Measurements from ENCODE around the gene TMEM116. TPM values are rescaled to one million over a fixed set of nuclear protein-coding genes. Genes with fewer than 3 reads are reported as not detected.

The TMEM116 gene
- total RNA-seq, 1 donor: 10.5 TPM

- peaks cover 17% of the 10 kb centered on the region for H3K79me2 ChIP-seq (ENCODE audit: insufficient read depth, low read length)
- H3K27me3 ChIP-seq (ENCODE audit: insufficient read depth, low read length): no peaks in the 10 kb centered on the region
- H3K9me3 ChIP-seq (ENCODE audit: low read depth, low read length): no peaks in the 10 kb centered on the region
- H2AFZ ChIP-seq (ENCODE audit: low read length): no peak overlapping the region
- H3K36me3 ChIP-seq (ENCODE audit: insufficient read depth, low read length): no peaks in the 10 kb centered on the region
- no peak overlapping the region for H3K4me2 ChIP-seq (ENCODE audit: insufficient read depth, low read length)
- peaks cover 18% of the 10 kb centered on the region for H3K4me1 ChIP-seq (ENCODE audit: insufficient read depth, low read length)
- no peak overlapping the region for H3K27ac ChIP-seq (ENCODE audit: low read depth, low read length)
- DNase-seq (ENCODE audit: insufficient read length, low spot score, missing footprints): no peak
- no peak overlapping the region for H3K4me3 ChIP-seq (ENCODE audit: insufficient read depth, low read length)
- TF ChIP-seq, protein P1, sequence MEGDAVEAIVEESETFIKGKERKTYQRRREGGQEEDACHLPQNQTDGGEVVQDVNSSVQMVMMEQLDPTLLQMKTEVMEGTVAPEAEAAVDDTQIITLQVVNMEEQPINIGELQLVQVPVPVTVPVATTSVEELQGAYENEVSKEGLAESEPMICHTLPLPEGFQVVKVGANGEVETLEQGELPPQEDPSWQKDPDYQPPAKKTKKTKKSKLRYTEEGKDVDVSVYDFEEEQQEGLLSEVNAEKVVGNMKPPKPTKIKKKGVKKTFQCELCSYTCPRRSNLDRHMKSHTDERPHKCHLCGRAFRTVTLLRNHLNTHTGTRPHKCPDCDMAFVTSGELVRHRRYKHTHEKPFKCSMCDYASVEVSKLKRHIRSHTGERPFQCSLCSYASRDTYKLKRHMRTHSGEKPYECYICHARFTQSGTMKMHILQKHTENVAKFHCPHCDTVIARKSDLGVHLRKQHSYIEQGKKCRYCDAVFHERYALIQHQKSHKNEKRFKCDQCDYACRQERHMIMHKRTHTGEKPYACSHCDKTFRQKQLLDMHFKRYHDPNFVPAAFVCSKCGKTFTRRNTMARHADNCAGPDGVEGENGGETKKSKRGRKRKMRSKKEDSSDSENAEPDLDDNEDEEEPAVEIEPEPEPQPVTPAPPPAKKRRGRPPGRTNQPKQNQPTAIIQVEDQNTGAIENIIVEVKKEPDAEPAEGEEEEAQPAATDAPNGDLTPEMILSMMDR (IDR thresholded peaks at IDR 0.05; ENCODE audit: extremely low read depth, low read depth, low read length): no peak
- H4K20me1 ChIP-seq (ENCODE audit: insufficient read depth, low read length): no peaks in the 10 kb centered on the region
Measured at GRCh38 chr12:112007945-112008344, 5.0 kb downstream of the TMEM116 start.

- Histone ChIP-seq H2AFZ (ENCODE audit: low read length) (peak overlapping the region; percentile 58), H3K27ac (ENCODE audit: low read depth, low read length) (no peak overlapping the region), H3K27me3 (ENCODE audit: insufficient read depth, low read length) (no peaks in the 10 kb centered on the region), H3K4me3 (ENCODE audit: insufficient read depth, low read length) (no peak overlapping the region), H3K36me3 (ENCODE audit: insufficient read depth, low read length) (no peaks in the 10 kb centered on the region), H3K4me1 (ENCODE audit: insufficient read depth, low read length) (peaks cover 14% of the 10 kb centered on the region), H3K79me2 (ENCODE audit: insufficient read depth, low read length) (no peaks in the 10 kb centered on the region), H3K4me2 (ENCODE audit: insufficient read depth, low read length) (peak overlapping the region; percentile 12), H3K9me3 (ENCODE audit: low read depth, low read length) (no peaks in the 10 kb centered on the region), H4K20me1 (ENCODE audit: insufficient read depth, low read length) (no peaks in the 10 kb centered on the region)
- no peak for DNase-seq (ENCODE audit: insufficient read length, low spot score, missing footprints)
- TF ChIP-seq, protein P1 (IDR thresholded peaks at IDR 0.05; ENCODE audit: extremely low read depth, low read depth, low read length): no peak
Measured at GRCh38 chr12:112005419-112006395, 7.3 kb downstream of the TMEM116 start.

DNA sequence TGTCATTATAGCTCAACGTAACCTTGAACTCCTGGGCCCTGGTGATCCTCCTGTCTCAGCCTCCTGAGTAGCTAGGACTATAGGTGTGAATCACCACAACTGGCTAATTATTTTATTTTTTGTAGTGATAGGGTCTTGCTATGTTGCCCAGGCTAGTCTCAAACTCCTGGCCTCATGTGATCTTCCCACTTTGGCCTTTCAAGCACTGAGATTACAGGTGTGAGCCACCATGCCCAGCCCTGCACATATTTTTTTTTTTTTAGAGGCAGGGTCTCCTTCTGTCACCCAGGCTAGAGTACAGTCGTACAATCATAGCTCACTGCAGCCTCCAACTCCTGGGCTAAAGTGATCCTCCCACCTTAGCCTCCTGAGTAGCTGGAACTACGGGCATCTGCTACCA, 8.9 kb downstream of the TMEM116 start:
- no peaks in the 10 kb centered on the region for H3K79me2 ChIP-seq (ENCODE audit: insufficient read depth, low read length)
- TF ChIP-seq, protein P1 (IDR thresholded peaks at IDR 0.05; ENCODE audit: extremely low read depth, low read depth, low read length): no peak
- H3K27ac ChIP-seq (ENCODE audit: low read depth, low read length): no peak overlapping the region
- no peaks in the 10 kb centered on the region for H3K36me3 ChIP-seq (ENCODE audit: insufficient read depth, low read length)
- H3K27me3 ChIP-seq (ENCODE audit: insufficient read depth, low read length): no peaks in the 10 kb centered on the region
- H2AFZ ChIP-seq (ENCODE audit: low read length): no peak overlapping the region
- no peak for DNase-seq (ENCODE audit: insufficient read length, low spot score, missing footprints)
- no peaks in the 10 kb centered on the region for H4K20me1 ChIP-seq (ENCODE audit: insufficient read depth, low read length)
- no peak overlapping the region for H3K4me2 ChIP-seq (ENCODE audit: insufficient read depth, low read length)
- H3K4me3 ChIP-seq (ENCODE audit: insufficient read depth, low read length): no peak overlapping the region
- H3K4me1 ChIP-seq (ENCODE audit: insufficient read depth, low read length): peaks cover 16% of the 10 kb centered on the region
- no peaks in the 10 kb centered on the region for H3K9me3 ChIP-seq (ENCODE audit: low read depth, low read length)

DNA sequence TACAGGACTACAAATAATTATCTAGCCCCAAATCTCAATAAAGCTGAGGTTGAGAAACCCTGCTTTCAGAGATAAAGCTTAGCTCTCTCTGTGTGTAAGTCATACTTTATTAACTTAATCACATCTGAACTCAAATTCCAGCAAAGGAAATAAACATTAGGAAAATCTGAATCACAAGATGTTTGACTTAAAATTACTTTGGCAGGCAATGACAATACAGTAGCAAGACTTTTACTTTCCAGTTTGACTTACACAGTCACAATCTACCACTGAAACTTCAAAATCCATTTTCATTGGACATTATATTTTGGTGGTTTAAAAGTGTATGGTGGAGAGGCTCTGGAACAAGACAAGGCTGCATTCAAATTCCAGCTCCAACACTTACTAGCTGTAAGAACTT, 11.4 kb downstream of the TMEM116 start:
- Histone ChIP-seq H3K27ac (ENCODE audit: low read depth, low read length) (no peak overlapping the region), H3K4me3 (ENCODE audit: insufficient read depth, low read length) (no peak overlapping the region), H3K27me3 (ENCODE audit: insufficient read depth, low read length) (no peaks in the 10 kb centered on the region), H4K20me1 (ENCODE audit: insufficient read depth, low read length) (no peaks in the 10 kb centered on the region), H3K79me2 (ENCODE audit: insufficient read depth, low read length) (no peaks in the 10 kb centered on the region), H3K9me3 (ENCODE audit: low read depth, low read length) (no peaks in the 10 kb centered on the region), H3K36me3 (ENCODE audit: insufficient read depth, low read length) (no peaks in the 10 kb centered on the region), H2AFZ (ENCODE audit: low read length) (no peak overlapping the region), H3K4me1 (ENCODE audit: insufficient read depth, low read length) (peaks cover 16% of the 10 kb centered on the region), H3K4me2 (ENCODE audit: insufficient read depth, low read length) (no peak overlapping the region)
- no peak for DNase-seq (ENCODE audit: insufficient read length, low spot score, missing footprints)
- TF ChIP-seq, protein P1 (IDR thresholded peaks at IDR 0.05; ENCODE audit: extremely low read depth, low read depth, low read length): no peak

Measured in osteoblast (primary cell).